H1 (cell line): Measurements from ENCODE around the gene MYBPHL. TPM values are rescaled to one million over a fixed set of nuclear protein-coding genes. Genes with fewer than 3 reads are reported as not detected.

ENCODE experiments used
- BCL11A ChIP-seq, 2 experiments: IDR thresholded peaks; one replicate each; pipeline ENCODE4 v1.6.1; 2011; ENCODE audit warnings: low read depth in 2 of 2, low read length in 2 of 2, mild to moderate bottlenecking in 2 of 2
- BRCA1 ChIP-seq: IDR thresholded peaks from 2 replicates; pipeline ENCODE4 v1.6.1; 2012; ENCODE audit warnings: low read depth, low read length, improper control_type of control experiment
- CBX8 ChIP-seq: fragments of 300-800, 300-1000 bp; sonication (generic); IDR thresholded peaks from 2 replicates; pipeline ENCODE4 v1.7.1; 2016; ENCODE audit warnings: low read depth, low read length, borderline replicate concordance
- MAFK ChIP-seq: IDR thresholded peaks from 2 replicates; pipeline ENCODE4 v1.6.1; 2012; ENCODE audit warnings: low read depth, mild to moderate bottlenecking, improper control_type of control experiment, low read length
- MAX ChIP-seq: IDR thresholded peaks from 2 replicates; pipeline ENCODE4 v1.6.1; 2012; ENCODE audit warnings: inconsistent platforms
- NRF1 ChIP-seq: IDR thresholded peaks from 2 replicates; pipeline ENCODE4 v1.6.1; 2011; ENCODE audit warnings: mild to moderate bottlenecking, low read depth, low read length, improper control_type of control experiment
- PHF8 ChIP-seq: fragments of 200-600 bp; sonication (generic); conservative IDR thresholded peaks from 2 replicates; pipeline ENCODE4 v1.7.1; 2012; ENCODE audit warnings: low read depth, mild to moderate bottlenecking, inconsistent platforms, low read length, moderate library complexity
- RFX5 ChIP-seq: IDR thresholded peaks from 2 replicates; pipeline ENCODE4 v1.6.1; 2011; ENCODE audit warnings: low read depth, low read length, improper control_type of control experiment, borderline replicate concordance
- SAP30 ChIP-seq: fragments of 300-600 bp; sonication (generic); IDR thresholded peaks from 2 replicates; pipeline ENCODE4 v1.7.1; 2012; ENCODE audit warnings: low read length, moderate library complexity, mild to moderate bottlenecking, inconsistent platforms; ENCODE audit not compliant: insufficient read depth, insufficient replicate concordance
- TBP ChIP-seq: IDR thresholded peaks from 2 replicates; pipeline ENCODE4 v1.6.1; 2011; ENCODE audit warnings: low read depth, low read length, improper control_type of control experiment
- ZNF274 ChIP-seq: IDR thresholded peaks from 2 replicates; pipeline ENCODE4 v1.7.0; 2012; ENCODE audit warnings: low read length, borderline replicate concordance; ENCODE audit errors: extremely low read depth
- polyA plus RNA-seq, 7 experiments: library from polyadenylated mRNA; depleted of rRNA in 3 of 7; stranded (reverse) in 5 of 7; unstranded in 2 of 7; fragments of >200 nt in 5 of 7; fragments of 200-250 nt in 2 of 7; gene quantifications; 1 replicate in 5 of 7; 2 replicates in 1 of 7; 4 replicates in 1 of 7; pipeline versions ENCODE4 v1.2.1 to v1.2.3, GENCODE V29; 2011 to 2013; ENCODE audit warnings: missing spikeins in 2 of 7, mixed read lengths in 2 of 7
- total RNA-seq: library from RNA; stranded (reverse); fragmentation: NEBNext Ultra II Directional; extraction: Animal tissue kit (Norgen Biotek cat#: 25700); gene quantifications from 2 replicates; pipeline ENCODE4 v1.2.1, GENCODE V29; 2021
- TF ChIP-seq, protein P1 (sequence below): fragments of 300-600 bp; sonication (generic); IDR thresholded peaks from 2 replicates; pipeline ENCODE4 v1.7.1; 2012; ENCODE audit warnings: low read length, moderate library complexity, mild to moderate bottlenecking, inconsistent platforms; ENCODE audit not compliant: insufficient replicate concordance

The MYBPHL gene
- total and polyA plus RNA-seq, 2 of the 8 experiments (the other 6 are each of a cell fraction or from before 2014, with no cell fraction given) = 0.24 to 0.30 TPM

DNA sequence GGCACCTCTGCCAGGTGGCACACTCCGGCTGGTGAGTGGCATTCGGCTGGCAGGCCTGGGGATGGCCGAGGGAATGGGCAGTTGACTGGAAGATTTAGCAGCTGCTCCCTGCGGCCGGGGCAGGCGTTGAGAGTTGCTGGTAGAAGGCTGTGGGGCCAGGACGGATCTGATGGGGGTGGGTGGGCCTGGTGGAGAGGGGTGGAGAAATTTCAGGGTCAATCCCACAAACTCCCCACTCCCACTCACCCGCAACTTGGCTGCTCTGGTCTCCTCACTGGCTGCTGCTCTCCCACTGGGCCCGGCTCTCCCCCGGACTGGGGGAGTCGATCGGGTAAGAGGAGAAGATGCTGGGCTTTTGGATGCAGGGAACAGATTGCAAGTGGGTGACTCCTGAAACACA is 25.9 kb downstream of the MYBPHL start (continued):
- TF ChIP-seq, protein P1, sequence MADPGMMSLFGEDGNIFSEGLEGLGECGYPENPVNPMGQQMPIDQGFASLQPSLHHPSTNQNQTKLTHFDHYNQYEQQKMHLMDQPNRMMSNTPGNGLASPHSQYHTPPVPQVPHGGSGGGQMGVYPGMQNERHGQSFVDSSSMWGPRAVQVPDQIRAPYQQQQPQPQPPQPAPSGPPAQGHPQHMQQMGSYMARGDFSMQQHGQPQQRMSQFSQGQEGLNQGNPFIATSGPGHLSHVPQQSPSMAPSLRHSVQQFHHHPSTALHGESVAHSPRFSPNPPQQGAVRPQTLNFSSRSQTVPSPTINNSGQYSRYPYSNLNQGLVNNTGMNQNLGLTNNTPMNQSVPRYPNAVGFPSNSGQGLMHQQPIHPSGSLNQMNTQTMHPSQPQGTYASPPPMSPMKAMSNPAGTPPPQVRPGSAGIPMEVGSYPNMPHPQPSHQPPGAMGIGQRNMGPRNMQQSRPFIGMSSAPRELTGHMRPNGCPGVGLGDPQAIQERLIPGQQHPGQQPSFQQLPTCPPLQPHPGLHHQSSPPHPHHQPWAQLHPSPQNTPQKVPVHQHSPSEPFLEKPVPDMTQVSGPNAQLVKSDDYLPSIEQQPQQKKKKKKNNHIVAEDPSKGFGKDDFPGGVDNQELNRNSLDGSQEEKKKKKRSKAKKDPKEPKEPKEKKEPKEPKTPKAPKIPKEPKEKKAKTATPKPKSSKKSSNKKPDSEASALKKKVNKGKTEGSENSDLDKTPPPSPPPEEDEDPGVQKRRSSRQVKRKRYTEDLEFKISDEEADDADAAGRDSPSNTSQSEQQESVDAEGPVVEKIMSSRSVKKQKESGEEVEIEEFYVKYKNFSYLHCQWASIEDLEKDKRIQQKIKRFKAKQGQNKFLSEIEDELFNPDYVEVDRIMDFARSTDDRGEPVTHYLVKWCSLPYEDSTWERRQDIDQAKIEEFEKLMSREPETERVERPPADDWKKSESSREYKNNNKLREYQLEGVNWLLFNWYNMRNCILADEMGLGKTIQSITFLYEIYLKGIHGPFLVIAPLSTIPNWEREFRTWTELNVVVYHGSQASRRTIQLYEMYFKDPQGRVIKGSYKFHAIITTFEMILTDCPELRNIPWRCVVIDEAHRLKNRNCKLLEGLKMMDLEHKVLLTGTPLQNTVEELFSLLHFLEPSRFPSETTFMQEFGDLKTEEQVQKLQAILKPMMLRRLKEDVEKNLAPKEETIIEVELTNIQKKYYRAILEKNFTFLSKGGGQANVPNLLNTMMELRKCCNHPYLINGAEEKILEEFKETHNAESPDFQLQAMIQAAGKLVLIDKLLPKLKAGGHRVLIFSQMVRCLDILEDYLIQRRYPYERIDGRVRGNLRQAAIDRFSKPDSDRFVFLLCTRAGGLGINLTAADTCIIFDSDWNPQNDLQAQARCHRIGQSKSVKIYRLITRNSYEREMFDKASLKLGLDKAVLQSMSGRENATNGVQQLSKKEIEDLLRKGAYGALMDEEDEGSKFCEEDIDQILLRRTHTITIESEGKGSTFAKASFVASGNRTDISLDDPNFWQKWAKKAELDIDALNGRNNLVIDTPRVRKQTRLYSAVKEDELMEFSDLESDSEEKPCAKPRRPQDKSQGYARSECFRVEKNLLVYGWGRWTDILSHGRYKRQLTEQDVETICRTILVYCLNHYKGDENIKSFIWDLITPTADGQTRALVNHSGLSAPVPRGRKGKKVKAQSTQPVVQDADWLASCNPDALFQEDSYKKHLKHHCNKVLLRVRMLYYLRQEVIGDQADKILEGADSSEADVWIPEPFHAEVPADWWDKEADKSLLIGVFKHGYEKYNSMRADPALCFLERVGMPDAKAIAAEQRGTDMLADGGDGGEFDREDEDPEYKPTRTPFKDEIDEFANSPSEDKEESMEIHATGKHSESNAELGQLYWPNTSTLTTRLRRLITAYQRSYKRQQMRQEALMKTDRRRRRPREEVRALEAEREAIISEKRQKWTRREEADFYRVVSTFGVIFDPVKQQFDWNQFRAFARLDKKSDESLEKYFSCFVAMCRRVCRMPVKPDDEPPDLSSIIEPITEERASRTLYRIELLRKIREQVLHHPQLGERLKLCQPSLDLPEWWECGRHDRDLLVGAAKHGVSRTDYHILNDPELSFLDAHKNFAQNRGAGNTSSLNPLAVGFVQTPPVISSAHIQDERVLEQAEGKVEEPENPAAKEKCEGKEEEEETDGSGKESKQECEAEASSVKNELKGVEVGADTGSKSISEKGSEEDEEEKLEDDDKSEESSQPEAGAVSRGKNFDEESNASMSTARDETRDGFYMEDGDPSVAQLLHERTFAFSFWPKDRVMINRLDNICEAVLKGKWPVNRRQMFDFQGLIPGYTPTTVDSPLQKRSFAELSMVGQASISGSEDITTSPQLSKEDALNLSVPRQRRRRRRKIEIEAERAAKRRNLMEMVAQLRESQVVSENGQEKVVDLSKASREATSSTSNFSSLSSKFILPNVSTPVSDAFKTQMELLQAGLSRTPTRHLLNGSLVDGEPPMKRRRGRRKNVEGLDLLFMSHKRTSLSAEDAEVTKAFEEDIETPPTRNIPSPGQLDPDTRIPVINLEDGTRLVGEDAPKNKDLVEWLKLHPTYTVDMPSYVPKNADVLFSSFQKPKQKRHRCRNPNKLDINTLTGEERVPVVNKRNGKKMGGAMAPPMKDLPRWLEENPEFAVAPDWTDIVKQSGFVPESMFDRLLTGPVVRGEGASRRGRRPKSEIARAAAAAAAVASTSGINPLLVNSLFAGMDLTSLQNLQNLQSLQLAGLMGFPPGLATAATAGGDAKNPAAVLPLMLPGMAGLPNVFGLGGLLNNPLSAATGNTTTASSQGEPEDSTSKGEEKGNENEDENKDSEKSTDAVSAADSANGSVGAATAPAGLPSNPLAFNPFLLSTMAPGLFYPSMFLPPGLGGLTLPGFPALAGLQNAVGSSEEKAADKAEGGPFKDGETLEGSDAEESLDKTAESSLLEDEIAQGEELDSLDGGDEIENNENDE = no peak
- no peak for TF ChIP-seq ZNF274
- no peak for TF ChIP-seq MAX
- TF ChIP-seq BCL11A (IDR thresholded peaks at IDR 0.05; ENCODE audit: low read depth in 2 of 2, low read length in 2 of 2) = no peak
- no peak for TF ChIP-seq NRF1
- no peak for TF ChIP-seq PHF8
- no peak for TF ChIP-seq RFX5
- no peak for TF ChIP-seq MAFK
- TF ChIP-seq CBX8 = no peak
- no peak for TF ChIP-seq TBP
- no peak for TF ChIP-seq SAP30
- no peak for TF ChIP-seq BRCA1
